Gastrocnemius medialis (tissue), 4 donors: Measurements from ENCODE around the gene UCN3. TPM values are rescaled to one million over a fixed set of nuclear protein-coding genes. Genes with fewer than 3 reads are reported as not detected.

ENCODE experiments used
- ATAC-seq, 2 donors: fragments of 150-250 bp; one replicate each; pipeline ENCODE4 v1.9.1; 2016
- DNase-seq, 2 donors: peaks; one replicate each; pipeline ENCODE4 v3.0.0-alpha.2; 2019
- H3K27ac ChIP-seq, 4 donors: fragments of 200-600 bp; sonication (generic); 1 replicate in 1 of 4; 2 replicates in 3 of 4; pipeline ENCODE4 v1.5.1; 2016 to 2018; ENCODE audit warnings: mild to moderate bottlenecking in 2 of 4, moderate library complexity in 1 of 4
- H3K27me3 ChIP-seq, 3 donors: fragments of 200-600 bp; sonication (generic) in 2 of 3; 1 replicate in 1 of 3; 2 replicates in 2 of 3; pipeline versions ENCODE4 v1.5.1 to v1.6.0; 2016 to 2019; ENCODE audit warnings: mild to moderate bottlenecking in 1 of 3, moderate library complexity in 1 of 3
- H3K36me3 ChIP-seq, 2 donors: fragments of 200-600 bp; sonication (generic) in 1 of 2; one replicate each; pipeline ENCODE4 v1.5.1; 2017 to 2018
- H3K4me1 ChIP-seq, 2 donors: fragments of 200-600 bp; sonication (generic) in 1 of 2; one replicate each; pipeline ENCODE4 v1.5.1; 2016 to 2017; ENCODE audit warnings: mild to moderate bottlenecking in 2 of 2
- H3K4me3 ChIP-seq, 4 donors: fragments of 200-600 bp; sonication (generic) in 3 of 4; 1 replicate in 1 of 4; 2 replicates in 3 of 4; pipeline ENCODE4 v1.5.1; 2016 to 2019; ENCODE audit warnings: mild to moderate bottlenecking in 2 of 4
- H3K9me3 ChIP-seq, 3 donors: fragments of 200-600 bp; sonication (generic) in 2 of 3; 1 replicate in 1 of 3; 2 replicates in 2 of 3; pipeline ENCODE4 v1.5.1; 2016 to 2019
- CTCF ChIP-seq, 5 experiments: fragments of 450-650 bp in 3 of 5; fragments of 200-600 bp in 2 of 5; sonication (generic) in 2 of 5; IDR thresholded peaks in 4 of 5; conservative IDR thresholded peaks in 1 of 5; 1 replicate in 4 of 5; 2 replicates in 1 of 5; pipeline ENCODE4 v1.5.1; 2016 to 2019; ENCODE audit warnings: antibody characterized with exemption in 5 of 5, mild to moderate bottlenecking in 3 of 5, moderate library complexity in 3 of 5
- POLR2A ChIP-seq, 2 donors: fragments of 450-650 bp; IDR thresholded peaks; one replicate each; pipeline ENCODE4 v1.6.1; 2017; ENCODE audit warnings: antibody characterized with exemption in 2 of 2, mild to moderate bottlenecking in 2 of 2, moderate library complexity in 2 of 2
- in situ Hi-C, 4 donors: fragments of 200-750 bp; cut with MboI; loops; one replicate each; pipeline versions ENCODE4 v1.15.0 to v1.8.0; 2017; ENCODE audit warnings: low sequenced_read_pairs in 4 of 4
- intact Hi-C: fragments of 100-400 bp; cut with DNase I; formaldehyde crosslinking; loops from one replicate; pipeline ENCODE4 v1.15.1; 2023; ENCODE audit warnings: low total_unique reads
- total RNA-seq, 4 donors: library from RNA; depleted of rRNA; stranded (reverse); fragments of >200 nt; gene quantifications; one replicate each; pipeline versions ENCODE4 v1.1.0 to v1.2.3, GENCODE V29; 2016

UCN3 gene
- total RNA-seq, 4 donors from 2014 or later = not detected

GRCh38 chr10:5396556-5397300 is 32.0 kb downstream of the UCN3 start:
- intact Hi-C loops = no loop called here
- ATAC-seq = no peak

GRCh38 chr10:5399332-5399731 is 34.6 kb downstream of the UCN3 start:
- no peaks in the 10 kb centered on the region for H3K4me1 ChIP-seq
- ATAC-seq (no peak), DNase-seq (no peak)
- H3K4me3 ChIP-seq = no peak overlapping the region
- intact Hi-C loops = no loop called here
- in situ Hi-C loops = loop anchor here in 1 of 4 donors (25.0 kb wide), 1 partner anchor 562 kb away; the partner anchor contains the start of gene AKR1E2
- no peak overlapping the region for H3K27ac ChIP-seq
- H3K36me3 ChIP-seq = no peaks in the 10 kb centered on the region
- TF ChIP-seq CTCF (IDR thresholded peaks at IDR 0.05 in 4 of 5, conservative IDR thresholded peaks at IDR 0.05 in 1 of 5) = no peak
- no peaks in the 10 kb centered on the region for H3K27me3 ChIP-seq
- H3K9me3 ChIP-seq = no peaks in the 10 kb centered on the region

More at GRCh38 chr10:5396556-5397300, 32.0 kb downstream of the UCN3 start:
- Histone ChIP-seq H3K36me3 (no peaks in the 10 kb centered on the region), H3K4me3 (no peak overlapping the region), H3K27ac (no peak overlapping the region), H3K4me1 (no peaks in the 10 kb centered on the region), H3K27me3 (no peaks in the 10 kb centered on the region), H3K9me3 (no peaks in the 10 kb centered on the region)
- TF ChIP-seq CTCF (IDR thresholded peaks at IDR 0.05 in 4 of 5, conservative IDR thresholded peaks at IDR 0.05 in 1 of 5) = no peak
- no peak for TF ChIP-seq POLR2A (IDR thresholded peaks at IDR 0.05)
- in situ Hi-C loops = loop anchor here in 1 of 4 donors (25.0 kb wide), 1 partner anchor 559 kb away; the partner anchor contains the start of gene AKR1E2
- no peak for DNase-seq

GRCh38 chr10:5400468-5401240 is 35.9 kb downstream of the UCN3 start:
- no peak overlapping the region for H3K27ac ChIP-seq
- intact Hi-C loops (no loop called here), in situ Hi-C loops (no loop called here)
- H3K36me3 ChIP-seq = no peaks in the 10 kb centered on the region
- no peaks in the 10 kb centered on the region for H3K4me1 ChIP-seq
- no peak for ATAC-seq
- no peak overlapping the region for H3K4me3 ChIP-seq
- H3K9me3 ChIP-seq = no peaks in the 10 kb centered on the region
- TF ChIP-seq CTCF (IDR thresholded peaks at IDR 0.05 in 4 of 5, conservative IDR thresholded peaks at IDR 0.05 in 1 of 5) = no peak
- TF ChIP-seq POLR2A (IDR thresholded peaks at IDR 0.05) = no peak
- no peak for DNase-seq
- no peaks in the 10 kb centered on the region for H3K27me3 ChIP-seq

- ATAC-seq = no peak
- no peak overlapping the region for H3K27ac ChIP-seq
Measured at GRCh38 chr10:5402798-5403197, 38.0 kb downstream of the UCN3 start.

More at GRCh38 chr10:5402798-5403197, 38.0 kb downstream of the UCN3 start:
- in situ Hi-C loops = no loop called here
- TF ChIP-seq POLR2A (IDR thresholded peaks at IDR 0.05) = no peak
- no peak for TF ChIP-seq CTCF (IDR thresholded peaks at IDR 0.05 in 4 of 5, conservative IDR thresholded peaks at IDR 0.05 in 1 of 5)
- DNase-seq = no peak
- intact Hi-C loops = no loop called here
- no peaks in the 10 kb centered on the region for H3K36me3 ChIP-seq
- H3K27me3 ChIP-seq = no peaks in the 10 kb centered on the region
- no peaks in the 10 kb centered on the region for H3K4me1 ChIP-seq
- no peak overlapping the region for H3K4me3 ChIP-seq
- H3K9me3 ChIP-seq = no peaks in the 10 kb centered on the region
